ENCODE results near the gene SASH1.

Gene SASH1

DNA sequence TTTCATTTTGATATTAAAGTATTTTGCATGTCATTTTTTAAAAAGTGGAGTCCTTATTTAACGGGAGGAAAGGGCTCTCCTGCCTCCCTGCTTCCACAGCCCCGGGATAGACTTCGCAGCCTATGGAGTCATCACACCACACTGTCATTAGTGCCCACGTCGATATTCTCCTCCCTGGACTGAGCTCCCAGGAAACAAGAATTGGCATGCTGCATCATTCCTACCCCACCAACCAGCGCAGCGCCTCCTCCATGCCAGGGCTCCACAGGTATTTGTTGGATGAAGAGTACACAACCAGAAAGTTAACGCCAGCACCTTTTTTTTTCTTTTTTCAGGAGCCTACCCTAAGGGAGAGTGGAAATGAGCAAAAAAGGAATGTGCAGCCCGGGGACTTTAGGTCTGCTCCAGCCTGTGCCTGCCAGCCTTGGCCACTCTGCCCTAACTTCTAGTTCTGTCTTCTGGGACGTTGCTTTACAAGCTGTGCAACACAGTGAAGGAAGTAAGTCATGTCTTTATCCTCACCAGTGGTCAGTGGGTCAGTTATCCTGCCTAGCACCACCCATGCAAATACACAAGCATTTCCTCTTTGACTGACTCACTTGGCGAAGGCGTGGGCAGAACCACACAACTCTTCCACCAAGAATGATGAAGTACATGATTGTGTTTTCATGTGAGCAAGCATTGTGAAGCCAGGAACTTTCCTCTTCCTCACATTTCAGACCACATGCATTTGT, 223.5 kb downstream of the SASH1 start:
- no peak for DNase-seq (ENCODE audit: extremely low spot score)
- POLR2A ChIA-PET = no interaction called here

DNA sequence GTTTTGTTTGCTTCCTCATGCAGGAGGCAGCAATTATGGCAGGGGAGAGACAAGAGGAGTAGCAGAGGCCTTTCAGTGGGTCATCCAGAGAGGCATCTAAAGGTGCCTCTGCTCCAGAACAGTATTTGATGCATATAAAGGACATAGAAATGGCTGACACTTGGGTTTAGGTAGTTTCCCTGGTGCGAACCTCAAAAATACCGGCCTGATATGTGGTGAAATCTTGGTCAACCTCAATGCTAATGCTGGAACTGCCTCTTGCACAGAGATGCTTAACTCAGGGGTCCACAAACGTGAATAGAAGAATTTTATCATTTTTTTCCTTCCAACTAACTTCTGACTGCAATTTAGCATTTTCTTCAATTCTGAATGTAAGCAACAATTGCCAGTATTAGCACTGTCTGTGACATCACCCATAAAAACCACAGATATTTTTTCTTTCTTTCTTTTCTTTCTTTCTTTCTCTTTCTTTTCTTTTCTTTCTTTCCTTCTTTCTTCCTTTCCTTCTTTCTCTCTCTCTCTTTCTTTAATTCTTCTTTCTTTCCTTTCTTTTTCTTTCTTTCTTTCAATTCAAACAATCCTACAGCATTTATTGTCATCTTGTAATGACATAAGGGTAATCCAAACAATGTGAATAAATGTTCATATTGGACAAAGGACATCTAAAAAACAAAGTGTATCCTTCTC, 224.2 kb downstream of the SASH1 start:
- ChIA-PET CTCF (no interaction called here), POLR2A (no interaction called here)
- no peak for TF ChIP-seq L3MBTL2 (conservative IDR thresholded peaks at IDR 0.05)
- no peak for TF ChIP-seq NFRKB (IDR thresholded peaks at IDR 0.05)
- TF ChIP-seq SUZ12 (IDR thresholded peaks at IDR 0.05) = no peak
- no peak for TF ChIP-seq ELF4 (IDR thresholded peaks at IDR 0.05)
- no peak for TF ChIP-seq FOXA1 (IDR thresholded peaks at IDR 0.05)
- TF ChIP-seq FOXK2 (IDR thresholded peaks at IDR 0.05) = no peak
- no peak for TF ChIP-seq FOXM1 (IDR thresholded peaks at IDR 0.05; ENCODE audit: borderline replicate concordance)
- TF ChIP-seq BHLHE40 (IDR thresholded peaks at IDR 0.05; ENCODE audit: borderline replicate concordance) = no peak
- no peak for TF ChIP-seq TARDBP (IDR thresholded peaks at IDR 0.05)
- no peak for TF ChIP-seq ZNF384 (IDR thresholded peaks at IDR 0.05)
- DNase-seq (ENCODE audit: extremely low spot score) = no peak

More for the DNA sequence above, 223.5 kb downstream of the SASH1 start:
- CTCF ChIA-PET = no interaction called here
- TF ChIP-seq ELF4 (IDR thresholded peaks at IDR 0.05) (no peak), FOXA1 (IDR thresholded peaks at IDR 0.05) (no peak), SUZ12 (IDR thresholded peaks at IDR 0.05) (no peak), ARNT (IDR thresholded peaks at IDR 0.05) (no peak), TARDBP (IDR thresholded peaks at IDR 0.05) (no peak), L3MBTL2 (conservative IDR thresholded peaks at IDR 0.05) (no peak), LEF1 (IDR thresholded peaks at IDR 0.05; ENCODE audit: borderline replicate concordance) (no peak), FOXK2 (IDR thresholded peaks at IDR 0.05) (no peak), HDGF (IDR thresholded peaks at IDR 0.05; ENCODE audit: borderline replicate concordance) (no peak), FOXM1 (IDR thresholded peaks at IDR 0.05; ENCODE audit: borderline replicate concordance) (no peak)

DNA sequence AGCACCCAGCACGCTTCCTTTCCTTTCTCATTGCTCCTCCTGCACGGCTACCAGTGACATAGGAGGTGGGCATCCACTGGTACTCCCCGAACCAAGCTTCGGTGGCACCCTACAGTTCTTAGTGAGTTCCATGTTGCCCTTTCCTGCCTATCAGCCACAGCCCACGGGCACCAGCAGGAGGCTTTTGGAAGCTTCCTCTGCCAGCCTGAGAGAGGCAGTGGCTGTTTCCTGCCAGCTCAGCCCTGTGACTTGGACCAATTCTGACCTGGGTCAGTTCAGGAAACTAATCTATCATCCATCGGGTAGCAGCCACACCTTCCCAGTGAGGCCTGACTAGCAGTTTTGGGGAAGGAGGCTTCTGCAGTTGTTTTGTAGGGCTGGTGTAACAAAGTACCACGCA, 227.8 kb downstream of the SASH1 start:
- TF ChIP-seq BHLHE40 (IDR thresholded peaks at IDR 0.05; ENCODE audit: borderline replicate concordance) = no peak
- no peak for TF ChIP-seq ARNT (IDR thresholded peaks at IDR 0.05)
- TF ChIP-seq ELF4 (IDR thresholded peaks at IDR 0.05) = no peak
- no peak for TF ChIP-seq FOXA1 (IDR thresholded peaks at IDR 0.05)
- no peak for TF ChIP-seq CTBP1 (IDR thresholded peaks at IDR 0.05; ENCODE audit: borderline replicate concordance)
- TF ChIP-seq FOXM1 (IDR thresholded peaks at IDR 0.05; ENCODE audit: borderline replicate concordance) = no peak
- TF ChIP-seq HDGF (IDR thresholded peaks at IDR 0.05; ENCODE audit: borderline replicate concordance) = no peak
- TF ChIP-seq SP1 (IDR thresholded peaks at IDR 0.05) = no peak
- no peak for TF ChIP-seq L3MBTL2 (conservative IDR thresholded peaks at IDR 0.05)
- TF ChIP-seq, protein P1, sequence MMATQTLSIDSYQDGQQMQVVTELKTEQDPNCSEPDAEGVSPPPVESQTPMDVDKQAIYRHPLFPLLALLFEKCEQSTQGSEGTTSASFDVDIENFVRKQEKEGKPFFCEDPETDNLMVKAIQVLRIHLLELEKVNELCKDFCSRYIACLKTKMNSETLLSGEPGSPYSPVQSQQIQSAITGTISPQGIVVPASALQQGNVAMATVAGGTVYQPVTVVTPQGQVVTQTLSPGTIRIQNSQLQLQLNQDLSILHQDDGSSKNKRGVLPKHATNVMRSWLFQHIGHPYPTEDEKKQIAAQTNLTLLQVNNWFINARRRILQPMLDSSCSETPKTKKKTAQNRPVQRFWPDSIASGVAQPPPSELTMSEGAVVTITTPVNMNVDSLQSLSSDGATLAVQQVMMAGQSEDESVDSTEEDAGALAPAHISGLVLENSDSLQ (IDR thresholded peaks at IDR 0.05) = no peak
- TF ChIP-seq SUZ12 (IDR thresholded peaks at IDR 0.05) = no peak
- TF ChIP-seq ZNF384 (IDR thresholded peaks at IDR 0.05) = no peak
- ChIA-PET CTCF (interaction anchor here (1.7 kb wide), 1 partner anchor 7 kb away, joined by 5 read pairs; no protein-coding TSS in a partner anchor), POLR2A (no interaction called here)
- no peak for DNase-seq (ENCODE audit: extremely low spot score)

DNA sequence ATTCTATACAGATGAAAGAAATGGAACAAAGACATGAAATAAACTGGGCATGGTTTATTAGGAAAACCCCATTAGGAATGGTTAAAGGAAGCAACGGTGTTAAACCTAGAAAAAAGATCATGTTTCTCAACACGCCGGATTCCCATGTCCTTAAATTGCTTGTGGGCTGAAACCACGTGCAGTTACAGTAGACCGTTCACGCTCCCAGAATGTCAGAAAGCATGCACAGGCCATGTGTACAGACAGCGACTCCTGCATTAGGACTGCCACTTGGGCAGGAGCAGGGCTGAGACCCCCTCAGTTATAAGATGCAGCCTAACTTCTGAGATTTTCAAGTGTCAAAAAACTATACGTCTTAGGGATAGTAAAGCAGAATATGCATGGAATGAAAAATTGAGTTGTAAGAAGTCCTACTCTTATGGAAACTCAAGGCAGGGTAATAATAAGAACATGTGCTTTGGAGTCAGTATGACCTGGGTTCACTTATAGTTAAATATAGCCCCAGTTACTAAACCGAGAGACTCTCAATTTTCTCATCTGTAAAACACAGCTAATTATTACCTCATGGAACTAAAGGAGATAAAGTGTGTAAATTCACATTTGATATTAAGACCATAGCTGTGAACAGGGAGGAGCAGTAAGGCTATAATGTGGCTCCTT, 230.2 kb downstream of the SASH1 start:
- no peak for DNase-seq (ENCODE audit: extremely low spot score)
- TF ChIP-seq LEF1 (IDR thresholded peaks at IDR 0.05; ENCODE audit: borderline replicate concordance) (no peak), CTBP1 (IDR thresholded peaks at IDR 0.05; ENCODE audit: borderline replicate concordance) (no peak), L3MBTL2 (conservative IDR thresholded peaks at IDR 0.05) (no peak), ELF4 (IDR thresholded peaks at IDR 0.05) (no peak)
- TF ChIP-seq, protein P1 (IDR thresholded peaks at IDR 0.05) = no peak
- CTCF ChIA-PET = interaction anchor here (0.6 to 1.0 kb wide), 2 partner anchors 13 to 417 kb away, joined by 3 to 4 read pairs; no protein-coding TSS in a partner anchor
- POLR2A ChIA-PET = interaction anchor here (0.7 kb wide), 1 partner anchor 216 kb away, joined by 3 read pairs; no protein-coding TSS in a partner anchor

DNA sequence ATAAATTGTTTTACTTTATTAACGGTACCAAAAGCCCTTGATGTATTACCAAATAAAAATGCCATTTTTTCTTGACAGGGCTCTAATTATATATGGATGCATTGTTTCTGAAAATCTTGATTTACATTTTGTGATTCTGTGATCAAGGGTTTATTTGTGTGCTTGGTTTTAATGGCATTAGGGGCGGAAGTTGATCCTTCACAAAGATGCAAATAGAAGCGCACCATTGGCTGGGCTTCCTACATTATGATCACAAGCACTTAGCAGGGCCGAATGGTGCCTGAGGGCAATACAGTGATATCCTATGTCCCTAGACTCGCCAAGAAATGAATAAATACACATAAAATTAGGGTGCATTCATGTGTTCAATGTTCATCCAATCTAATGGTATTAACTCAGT, 231.3 kb downstream of the SASH1 start:
- ChIA-PET POLR2A (no interaction called here), CTCF (interaction anchor here (1.0 kb wide), 1 partner anchor 14 kb away, joined by 3 read pairs; no protein-coding TSS in a partner anchor)
- no peak for TF ChIP-seq NFRKB (IDR thresholded peaks at IDR 0.05)
- TF ChIP-seq L3MBTL2 (conservative IDR thresholded peaks at IDR 0.05) = no peak
- no peak for TF ChIP-seq FOXA1 (IDR thresholded peaks at IDR 0.05)
- TF ChIP-seq BHLHE40 (IDR thresholded peaks at IDR 0.05; ENCODE audit: borderline replicate concordance) = no peak
- TF ChIP-seq FOXK2 (IDR thresholded peaks at IDR 0.05) = no peak
- TF ChIP-seq TARDBP (IDR thresholded peaks at IDR 0.05) = no peak
- no peak for TF ChIP-seq HDGF (IDR thresholded peaks at IDR 0.05; ENCODE audit: borderline replicate concordance)
- TF ChIP-seq ZNF384 (IDR thresholded peaks at IDR 0.05) = no peak
- no peak for TF ChIP-seq LEF1 (IDR thresholded peaks at IDR 0.05; ENCODE audit: borderline replicate concordance)
- no peak for TF ChIP-seq ARNT (IDR thresholded peaks at IDR 0.05)
- TF ChIP-seq CTBP1 (IDR thresholded peaks at IDR 0.05; ENCODE audit: borderline replicate concordance) = no peak
- TF ChIP-seq SP1 (IDR thresholded peaks at IDR 0.05) = no peak
- TF ChIP-seq FOXM1 (IDR thresholded peaks at IDR 0.05; ENCODE audit: borderline replicate concordance) = no peak
- TF ChIP-seq SUZ12 (IDR thresholded peaks at IDR 0.05) = no peak
- TF ChIP-seq, protein P1 (IDR thresholded peaks at IDR 0.05) = no peak
- TF ChIP-seq ELF4 (IDR thresholded peaks at IDR 0.05) = no peak
- DNase-seq (ENCODE audit: extremely low spot score) = no peak
